HG03354 (cell line): ENCODE results near the gene HOXB1.

Source experiments
- ATAC-seq: cut with Tn5 transposase; IDR thresholded peaks from one replicate; pipeline ENCODE4 v1.9.1; 2021; ENCODE audit warnings: mild to moderate bottlenecking; ENCODE audit not compliant: unreplicated experiment, poor library complexity, severe bottlenecking

The HOXB1 gene

GRCh38 chr17:48556229-48556575, 25.4 kb upstream of the HOXB1 start:
- ATAC-seq = no peak

- no peak for ATAC-seq
These were observed 24.7 kb upstream of the HOXB1 start for GRCh38 chr17:48555258-48556228.

GRCh38 chr17:48554412-48555257, 23.8 kb upstream of the HOXB1 start:
- ATAC-seq = no peak

GRCh38 chr17:48553826-48554225, 23.0 kb upstream of the HOXB1 start:
- no peak for ATAC-seq

- no peak for ATAC-seq
These were observed 22.4 kb upstream of the HOXB1 start for GRCh38 chr17:48553190-48553547.

- ATAC-seq = no peak
These were observed 21.8 kb upstream of the HOXB1 start for GRCh38 chr17:48552466-48553189.

- ATAC-seq = no peak
These were observed 21.0 kb upstream of the HOXB1 start for GRCh38 chr17:48551596-48552465.

- no peak for ATAC-seq
These were observed 20.4 kb upstream of the HOXB1 start for GRCh38 chr17:48551214-48551555.

- ATAC-seq = no peak
These were observed 19.8 kb upstream of the HOXB1 start for GRCh38 chr17:48550502-48551213.

- ATAC-seq = no peak
These were observed 19.2 kb upstream of the HOXB1 start for GRCh38 chr17:48549914-48550501.

- ATAC-seq = no peak
These were observed 18.4 kb upstream of the HOXB1 start for GRCh38 chr17:48549281-48549630.

GRCh38 chr17:48548523-48549280, 17.9 kb upstream of the HOXB1 start:
- no peak for ATAC-seq

GRCh38 chr17:48547808-48548522, 17.2 kb upstream of the HOXB1 start:
- no peak for ATAC-seq

- ATAC-seq = no peak
These were observed 16.4 kb upstream of the HOXB1 start for GRCh38 chr17:48546924-48547807.

- no peak for ATAC-seq
These were observed 15.5 kb upstream of the HOXB1 start for GRCh38 chr17:48546137-48546923.

GRCh38 chr17:48545539-48545938, 14.7 kb upstream of the HOXB1 start:
- no peak for ATAC-seq
